ENCODE results near the gene TMEM167A. TPM values are rescaled to one million over a fixed set of nuclear protein-coding genes. Genes with fewer than 3 reads are reported as not detected.

Gene TMEM167A
- total RNA-seq, 1 experiment from 2014 or later, result 108 TPM

- DNase-seq (ENCODE audit: low read depth, low spot score), result no peak
- H4K20me1 ChIP-seq (ENCODE audit: insufficient read depth), result no peaks in the 10 kb centered on the region
- intact Hi-C loops (cut with micrococcal nuclease), result no loop called here
- no peaks in the 10 kb centered on the region for H3K27me3 ChIP-seq (ENCODE audit: insufficient read depth, low read length)
- no peak overlapping the region for H3K27ac ChIP-seq (ENCODE audit: low read depth, low read length)
- H3K4me1 ChIP-seq (ENCODE audit: control insufficient read depth in 1 of 2, insufficient read depth in 2 of 2, low read length in 2 of 2), result no peaks in the 10 kb centered on the region
- BruUV-seq (replicated peaks), result no TSS peak
- H3K79me2 ChIP-seq (ENCODE audit: insufficient read depth, low read length), result no peaks in the 10 kb centered on the region
- no peak for TF ChIP-seq SRF (IDR thresholded peaks at IDR 0.05; ENCODE audit: low read depth)
- TF ChIP-seq ELF1 (IDR thresholded peaks at IDR 0.05; ENCODE audit: borderline replicate concordance, low read depth), result no peak
- no peak for TF ChIP-seq YY1 (IDR thresholded peaks at IDR 0.05; ENCODE audit: extremely low read depth, insufficient replicate concordance, low read depth, low read length)
- TF ChIP-seq FOSL1 (IDR thresholded peaks at IDR 0.05; ENCODE audit: low read depth), result no peak
- no peak for TF ChIP-seq MAX (IDR thresholded peaks at IDR 0.05)
- no peak for TF ChIP-seq EZH2 (IDR thresholded peaks at IDR 0.05)
- H3K4me3 ChIP-seq (replicated peaks in 1 of 2; ENCODE audit: low read depth in 1 of 2, low read length in 2 of 2), result no peak overlapping the region
- peaks cover 0 to 11% of the 10 kb centered on the region in 2 experiments; a peak in 1 of 4 replicates for H3K36me3 ChIP-seq (ENCODE audit: control insufficient read depth in 1 of 2, insufficient read depth in 2 of 2, low read length in 2 of 2)
- H3K9me3 ChIP-seq (ENCODE audit: control insufficient read depth in 1 of 2, insufficient read depth in 1 of 2, low read depth in 1 of 2, low read length in 2 of 2), result peaks cover 0 to 7% of the 10 kb centered on the region in 2 experiments; a peak in 1 of 4 replicates
- no peak overlapping the region for H3K4me2 ChIP-seq (ENCODE audit: low read length)
- RAD21 ChIA-PET (ENCODE audit: low non-redundant PET in 1 of 2, low total read pairs in 2 of 2, uncharacterized antibody in 2 of 2, unreplicated experiment in 2 of 2), result no interaction called here
- no peaks in the 10 kb centered on the region for H3K9me2 ChIP-seq (ENCODE audit: insufficient read depth)
- no peak overlapping the region for H2AFZ ChIP-seq (ENCODE audit: low read depth, low read length, poor library complexity, severe bottlenecking)
- H3K9ac ChIP-seq (ENCODE audit: low read length), result no peak overlapping the region
- CTCF ChIA-PET, result no interaction called here
- no peak for ATAC-seq
- POLR2A ChIA-PET, result no interaction called here
These were observed 41.8 kb upstream of the TMEM167A start for GRCh38 chr5:83118976-83119375.

- no peak for TF ChIP-seq YY1 (IDR thresholded peaks at IDR 0.05; ENCODE audit: extremely low read depth, insufficient replicate concordance, low read depth, low read length)
- no peak for TF ChIP-seq SRF (IDR thresholded peaks at IDR 0.05; ENCODE audit: low read depth)
- no peak for TF ChIP-seq JUND (IDR thresholded peaks at IDR 0.05)
- TF ChIP-seq POLR2A (IDR thresholded peaks at IDR 0.05; ENCODE audit: borderline replicate concordance, extremely low read depth, insufficient read depth, insufficient read length), result no peak
- TF ChIP-seq ZNF274 (IDR thresholded peaks at IDR 0.05; ENCODE audit: low read depth, low read length), result no peak
- intact Hi-C loops (cut with micrococcal nuclease), result no loop called here
These were observed 41.3 kb upstream of the TMEM167A start for GRCh38 chr5:83118471-83118870.

More at GRCh38 chr5:83118471-83118870, 41.3 kb upstream of the TMEM167A start:
- ChIA-PET RAD21 (ENCODE audit: low non-redundant PET in 1 of 2, low total read pairs in 2 of 2, uncharacterized antibody in 2 of 2, unreplicated experiment in 2 of 2) (no interaction called here), CTCF (no interaction called here), POLR2A (no interaction called here)
- Histone ChIP-seq H3K4me2 (ENCODE audit: low read length) (no peak overlapping the region), H3K4me3 (replicated peaks in 1 of 2; ENCODE audit: low read depth in 1 of 2, low read length in 2 of 2) (no peak overlapping the region), H3K36me3 (ENCODE audit: control insufficient read depth in 1 of 2, insufficient read depth in 2 of 2, low read length in 2 of 2) (peaks cover 0 to 11% of the 10 kb centered on the region in 2 experiments; a peak in 1 of 4 replicates), H2AFZ (ENCODE audit: low read depth, low read length, poor library complexity, severe bottlenecking) (no peak overlapping the region), H3K9ac (ENCODE audit: low read length) (no peak overlapping the region), H3K9me3 (ENCODE audit: control insufficient read depth in 1 of 2, insufficient read depth in 1 of 2, low read depth in 1 of 2, low read length in 2 of 2) (peaks cover 0 to 7% of the 10 kb centered on the region in 2 experiments; a peak in 1 of 4 replicates), H3K4me1 (ENCODE audit: control insufficient read depth in 1 of 2, insufficient read depth in 2 of 2, low read length in 2 of 2) (no peaks in the 10 kb centered on the region), H3K27ac (ENCODE audit: low read depth, low read length) (no peak overlapping the region), H4K20me1 (ENCODE audit: insufficient read depth) (no peaks in the 10 kb centered on the region), H3K27me3 (ENCODE audit: insufficient read depth, low read length) (no peaks in the 10 kb centered on the region), H3K79me2 (ENCODE audit: insufficient read depth, low read length) (no peaks in the 10 kb centered on the region), H3K9me2 (ENCODE audit: insufficient read depth) (no peaks in the 10 kb centered on the region)
- DNase-seq (ENCODE audit: low read depth, low spot score) (no peak), ATAC-seq (no peak)
- BruUV-seq (replicated peaks), result no TSS peak
